GM12874 (cell line): ENCODE data around the gene IRAK1.
A peak's percentile ranks its signal among the peaks of the same experiment; 100 is the strongest.

Experiments
- CTCF ChIP-seq: IDR thresholded peaks from 2 replicates; pipeline ENCODE4 v1.5.1; 2011; ENCODE audit warnings: low read depth, mild to moderate bottlenecking, control low read depth, low read length, moderate library complexity; ENCODE audit not compliant: insufficient read depth

Gene IRAK1

GRCh38 chrX:154058214-154058997 lies 38.7 kb upstream of the IRAK1 start:
- no peak for TF ChIP-seq CTCF

GRCh38 chrX:154057791-154058190 lies 38.1 kb upstream of the IRAK1 start:
- TF ChIP-seq CTCF: no peak

- no peak for TF ChIP-seq CTCF
Measured at GRCh38 chrX:154056770-154057241, 37.1 kb upstream of the IRAK1 start.

DNA sequence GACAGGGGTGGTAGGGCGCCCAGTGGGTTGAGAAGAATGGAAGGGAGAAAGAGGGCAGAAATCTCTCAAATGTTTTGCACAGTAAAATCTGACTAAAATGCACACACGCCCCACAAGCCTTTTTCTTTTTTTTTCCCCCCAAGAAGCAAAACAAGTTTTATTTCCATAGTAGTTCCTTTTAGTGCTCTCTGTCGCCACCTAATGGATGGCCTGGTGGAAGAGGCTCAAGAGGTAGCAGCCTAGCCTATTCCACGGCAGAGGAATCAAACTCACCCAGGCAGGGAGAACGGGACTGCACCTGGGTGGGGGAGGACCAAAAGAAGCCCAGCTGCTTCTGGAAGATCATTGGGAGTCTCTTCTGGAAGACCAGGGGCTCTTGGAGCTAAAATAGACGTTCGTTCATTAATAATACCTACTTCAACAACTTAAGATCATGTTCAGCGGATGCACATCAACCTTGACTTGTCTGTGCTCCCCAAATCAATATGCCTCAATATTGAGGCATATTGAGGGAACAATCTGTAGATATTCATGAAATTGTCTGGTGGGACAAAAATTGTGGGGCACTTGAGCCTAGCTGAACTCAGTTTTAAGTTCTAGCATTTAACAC lies 31.6 kb upstream of the IRAK1 start:
- peak; percentile 51; the same call in 1 of the 2 replicates for TF ChIP-seq CTCF

DNA sequence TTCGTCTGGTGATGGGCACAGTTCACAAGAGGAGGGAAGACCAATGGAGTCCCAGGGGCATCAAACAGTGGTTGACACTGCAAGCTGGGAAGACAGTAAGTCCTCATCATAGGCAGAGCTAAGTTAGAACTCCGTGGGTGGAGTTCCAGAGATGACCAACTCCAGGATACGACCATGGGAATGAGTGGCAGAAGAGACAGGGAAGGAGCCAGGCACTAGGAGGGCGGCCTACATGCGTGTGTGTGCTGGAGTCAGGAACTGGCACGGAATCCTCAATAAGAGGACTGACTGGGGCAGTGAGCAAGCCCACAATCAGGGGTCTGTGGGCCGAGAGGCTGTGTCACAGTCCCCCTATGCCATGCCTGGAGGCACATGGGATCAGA lies 30.4 kb upstream of the IRAK1 start:
- TF ChIP-seq CTCF: no peak

DNA sequence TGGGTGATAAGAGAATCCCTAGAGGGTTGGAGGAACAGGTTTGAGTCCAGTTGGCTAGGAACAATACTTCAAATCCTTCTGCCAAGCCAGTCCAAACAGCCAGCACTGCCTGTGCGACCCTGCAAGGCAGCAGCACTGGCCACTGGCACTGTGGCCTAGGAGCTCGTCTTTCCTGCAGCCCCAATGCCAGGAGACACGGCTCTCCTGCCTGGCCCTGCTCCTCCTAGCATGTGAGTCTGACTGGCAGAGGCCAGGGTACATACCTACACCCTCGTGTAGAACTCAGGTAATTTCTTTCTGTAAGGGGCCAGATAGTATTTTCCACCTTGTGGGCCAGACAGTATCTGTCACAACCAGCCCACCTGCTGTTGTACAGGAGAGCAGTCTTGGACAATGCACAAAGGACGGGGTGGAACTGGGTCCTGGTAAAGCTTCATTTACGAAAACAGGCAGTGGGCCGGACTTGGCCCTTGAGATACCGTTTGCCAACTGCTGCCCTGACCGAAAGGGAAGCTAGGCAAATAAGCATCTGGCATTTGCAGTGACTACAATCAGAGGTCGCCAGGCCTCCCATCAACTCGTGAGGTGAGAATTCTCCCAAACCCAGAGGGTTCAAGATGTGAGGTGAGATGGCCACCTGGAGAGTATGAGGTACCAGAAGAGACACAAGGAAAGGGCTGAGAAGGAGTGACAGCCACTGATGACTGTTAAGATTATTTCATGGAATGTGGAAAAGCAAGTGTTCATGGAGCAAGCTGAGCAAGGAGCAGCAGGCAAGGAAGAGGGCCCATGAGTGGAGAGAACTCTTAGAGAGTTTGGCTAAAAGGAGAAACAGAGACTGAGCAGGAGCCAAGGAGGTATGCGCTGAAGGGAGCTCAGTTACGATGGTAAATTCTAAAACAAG lies 29.8 kb upstream of the IRAK1 start:
- no peak for TF ChIP-seq CTCF

- no peak for TF ChIP-seq CTCF
Measured at GRCh38 chrX:154048398-154048797, 28.7 kb upstream of the IRAK1 start.
